BJ (cell line): ENCODE data around the gene CDH7. TPM values are rescaled to one million over a fixed set of nuclear protein-coding genes. Genes with fewer than 3 reads are reported as not detected.

Source experiments
- CTCF ChIA-PET: fragments of 350-600 bp; formaldehyde crosslinking; extraction: SDS; loops from one replicate; lab custom pipeline; 2021; ENCODE audit warnings: antibody characterized with exemption, inconsistent platforms; lab: Yijun Ruan, JAX
- POLR2A ChIA-PET: fragments of 300-600 bp; sonication (Branson Sonifier 250); formaldehyde crosslinking; extraction: SDS; loops from one replicate; lab custom pipeline; 2021; ENCODE audit warnings: antibody characterized with exemption; lab: Charles Lee
- DNase-seq: peaks from one replicate; pipeline ENCODE4 v3.0.0-alpha.2; 2011; ENCODE audit warnings: low read depth
- H3K27me3 ChIP-seq: 2 replicates; pipeline ENCODE4 v1.6.0; 2011; ENCODE audit warnings: low read length; ENCODE audit not compliant: control insufficient read depth, insufficient read depth
- H3K36me3 ChIP-seq: 2 replicates; pipeline ENCODE4 v1.5.1; 2011; ENCODE audit warnings: low read length; ENCODE audit not compliant: control insufficient read depth, insufficient read depth
- H3K4me3 ChIP-seq: 2 replicates; pipeline ENCODE4 v1.5.1; 2011; ENCODE audit warnings: low read depth, mild to moderate bottlenecking, control low read depth, low read length
- CTCF ChIP-seq: IDR thresholded peaks from 2 replicates; pipeline ENCODE4 v1.5.1; 2011; ENCODE audit warnings: low read depth, mild to moderate bottlenecking, control low read depth, inconsistent platforms, low read length, moderate library complexity; ENCODE audit not compliant: insufficient read depth
- polyA plus RNA-seq: library from polyadenylated mRNA; depleted of rRNA; stranded (reverse); fragments of >200 nt; gene quantifications from 2 replicates; pipeline ENCODE4 v1.2.3, GENCODE V29; 2011

Gene CDH7
- polyA plus RNA-seq, 1 experiment, result not detected

GRCh38 chr18:65725251-65726050, 25.4 kb upstream of the CDH7 start:
- no peaks in the 10 kb centered on the region for H3K27me3 ChIP-seq
- no peak for TF ChIP-seq CTCF
- ChIA-PET POLR2A (no interaction called here), CTCF (no interaction called here)
- H3K36me3 ChIP-seq, result no peaks in the 10 kb centered on the region
- no peak overlapping the region for H3K4me3 ChIP-seq
- no peak for DNase-seq

- Histone ChIP-seq H3K27me3 (no peaks in the 10 kb centered on the region), H3K4me3 (no peak overlapping the region), H3K36me3 (no peaks in the 10 kb centered on the region)
- CTCF ChIA-PET, result no interaction called here
- DNase-seq, result no peak
- TF ChIP-seq CTCF, result no peak
- POLR2A ChIA-PET, result no interaction called here
Observed at GRCh38 chr18:65735155-65735554, 15.7 kb upstream of the CDH7 start.

GRCh38 chr18:65737471-65737955, 13.3 kb upstream of the CDH7 start:
- Histone ChIP-seq H3K27me3 (no peaks in the 10 kb centered on the region), H3K4me3 (no peak overlapping the region), H3K36me3 (no peaks in the 10 kb centered on the region)
- DNase-seq, result no peak
- CTCF ChIA-PET, result interaction anchor here (0.5 kb wide), 1 partner anchor 811 kb away, joined by 3 read pairs; no protein-coding TSS in a partner anchor
- POLR2A ChIA-PET, result no interaction called here
- no peak for TF ChIP-seq CTCF

- ChIA-PET CTCF (no interaction called here), POLR2A (no interaction called here)
- H3K27me3 ChIP-seq, result no peaks in the 10 kb centered on the region
- TF ChIP-seq CTCF, result no peak
- DNase-seq, result no peak
- no peak overlapping the region for H3K4me3 ChIP-seq
- no peaks in the 10 kb centered on the region for H3K36me3 ChIP-seq
Observed at GRCh38 chr18:65746936-65747335, 3.9 kb upstream of the CDH7 start.

GRCh38 chr18:65748321-65748720, 2.5 kb upstream of the CDH7 start:
- ChIA-PET POLR2A (no interaction called here), CTCF (no interaction called here)
- no peak for DNase-seq
- H3K4me3 ChIP-seq, result no peak overlapping the region
- H3K27me3 ChIP-seq, result no peaks in the 10 kb centered on the region
- no peaks in the 10 kb centered on the region for H3K36me3 ChIP-seq
- TF ChIP-seq CTCF, result no peak
